ENCODE data around the gene GPATCH11. TPM values are rescaled to one million over a fixed set of nuclear protein-coding genes. Genes with fewer than 3 reads are reported as not detected.

The GPATCH11 gene
- 10 to 100 TPM in 6 of 8 experiments, 1 to 10 TPM in 2; 7.9 to 15.0 (median 11.8) TPM for total RNA-seq

GRCh38 chr2:37083873-37084794 lies at the start of gene GPATCH11, which contains the start of gene HEATR5B:
Gene GPATCH11, plus strand, starts transcription at chr2:37084518. Its CDS starts 3,864 bp downstream, at chr2:37088382.
Gene HEATR5B, minus strand, starts transcription at chr2:37084372. Its CDS starts 958 bp downstream, at chr2:37083414.
- in situ Hi-C loops (cut with MboI; ENCODE audit: low pct_unique_long_range_greater_than_20kb in 2 of 9, low sequenced_read_pairs in 9 of 9, unreplicated experiment in 9 of 9): no loop called here
- peaks cover 4 to 10% of the 10 kb centered on the region in 2 donors for H3K4me1 ChIP-seq (replicated peaks in 1 of 2)
- 0 to 2% (median 0%) methylated on average over 2 to 27 of the region's 74 CpGs; no CpG with 5 or more reads in 3 of the 10 experiments for WGBS, 10 experiments
- H3K4me3 ChIP-seq: peak within 1 kb of the TSS; percentile 57 to 91 (median 66)
- peak within 1 kb of the TSS; percentile 24 to 48 for H3K27ac ChIP-seq
- ATAC-seq (replicated peaks in 6 of 8): peak; percentile 85 to 94 (median 92)

GRCh38 chr2:37037771-37038170 lies 46.5 kb upstream of the GPATCH11 start:
- ATAC-seq (replicated peaks in 6 of 8): no peak
- no peaks in the 10 kb centered on the region for H3K4me1 ChIP-seq (replicated peaks in 1 of 2)
- 63 to 100% (median 94%) methylated on average over 1 to 2 of the region's 2 CpGs; no CpG with 5 or more reads in 1 of the 10 experiments for WGBS, 10 experiments
- in situ Hi-C loops (cut with MboI; ENCODE audit: low pct_unique_long_range_greater_than_20kb in 2 of 9, low sequenced_read_pairs in 9 of 9, unreplicated experiment in 9 of 9): no loop called here
- no peak overlapping the region for H3K27ac ChIP-seq
- H3K4me3 ChIP-seq: no peak overlapping the region

- in situ Hi-C loops (cut with MboI; ENCODE audit: low pct_unique_long_range_greater_than_20kb in 2 of 9, low sequenced_read_pairs in 9 of 9, unreplicated experiment in 9 of 9): no loop called here
- Histone ChIP-seq H3K4me3 (no peak overlapping the region), H3K27ac (no peak overlapping the region), H3K4me1 (replicated peaks in 1 of 2) (no peaks in the 10 kb centered on the region)
- 87 to 100% (median 96%) methylated on average over 1 to 3 of the region's 3 CpGs; no CpG with 5 or more reads in 1 of the 10 experiments for WGBS, 10 experiments
- ATAC-seq (replicated peaks in 6 of 8): no peak
Observed at GRCh38 chr2:37039580-37039979, 44.7 kb upstream of the GPATCH11 start.

- no peaks in the 10 kb centered on the region for H3K4me1 ChIP-seq (replicated peaks in 1 of 2)
- H3K27ac ChIP-seq: no peak overlapping the region
- 82 to 96% (median 93%) methylated on average over 2 to 5 of the region's 5 CpGs; no CpG with 5 or more reads in 1 of the 10 experiments for WGBS, 10 experiments
- H3K4me3 ChIP-seq: no peak overlapping the region
- ATAC-seq (replicated peaks in 6 of 8): no peak
- in situ Hi-C loops (cut with MboI; ENCODE audit: low pct_unique_long_range_greater_than_20kb in 2 of 9, low sequenced_read_pairs in 9 of 9, unreplicated experiment in 9 of 9): no loop called here
Observed at GRCh38 chr2:37052600-37053332, 31.6 kb upstream of the GPATCH11 start.

- Histone ChIP-seq H3K27ac (no peak overlapping the region), H3K4me1 (replicated peaks in 1 of 2) (no peaks in the 10 kb centered on the region), H3K4me3 (no peak overlapping the region)
- in situ Hi-C loops (cut with MboI; ENCODE audit: low pct_unique_long_range_greater_than_20kb in 2 of 9, low sequenced_read_pairs in 9 of 9, unreplicated experiment in 9 of 9): no loop called here
- peak in 1 of 8 experiments; percentile 52 for ATAC-seq (replicated peaks in 6 of 8)
- WGBS, 10 experiments: 60 to 100% (median 89%) methylated on average over 1 to 3 of the region's 3 CpGs; no CpG with 5 or more reads in 2 of the 10 experiments
Observed at GRCh38 chr2:37059841-37060240, 24.5 kb upstream of the GPATCH11 start.

- Histone ChIP-seq H3K27ac (no peak overlapping the region), H3K4me1 (replicated peaks in 1 of 2) (no peaks in the 10 kb centered on the region), H3K4me3 (no peak overlapping the region)
- no peak for ATAC-seq (replicated peaks in 6 of 8)
- in situ Hi-C loops (cut with MboI; ENCODE audit: low pct_unique_long_range_greater_than_20kb in 2 of 9, low sequenced_read_pairs in 9 of 9, unreplicated experiment in 9 of 9): no loop called here
- 57 to 100% (median 90%) methylated on average over 2 to 7 of the region's 7 CpGs for WGBS, 10 experiments
Observed at GRCh38 chr2:37060446-37060845, 23.9 kb upstream of the GPATCH11 start.

GRCh38 chr2:37061013-37061711 lies 23.2 kb upstream of the GPATCH11 start:
- in situ Hi-C loops (cut with MboI; ENCODE audit: low pct_unique_long_range_greater_than_20kb in 2 of 9, low sequenced_read_pairs in 9 of 9, unreplicated experiment in 9 of 9): no loop called here
- ATAC-seq (replicated peaks in 6 of 8): peak in 3 of 8 experiments; percentile 30 to 92 (median 47)
- H3K4me1 ChIP-seq (replicated peaks in 1 of 2): no peaks in the 10 kb centered on the region
- no peak overlapping the region for H3K4me3 ChIP-seq
- no peak overlapping the region for H3K27ac ChIP-seq

GRCh38 chr2:37061776-37062175 lies 22.5 kb upstream of the GPATCH11 start:
- no peaks in the 10 kb centered on the region for H3K4me1 ChIP-seq (replicated peaks in 1 of 2)
- no peak overlapping the region for H3K27ac ChIP-seq
- H3K4me3 ChIP-seq: no peak overlapping the region
- no peak for ATAC-seq (replicated peaks in 6 of 8)
- 46 to 100% (median 96%) methylated on average over 2 to 5 of the region's 5 CpGs; no CpG with 5 or more reads in 2 of the 10 experiments for WGBS, 10 experiments
- in situ Hi-C loops (cut with MboI; ENCODE audit: low pct_unique_long_range_greater_than_20kb in 2 of 9, low sequenced_read_pairs in 9 of 9, unreplicated experiment in 9 of 9): no loop called here

GRCh38 chr2:37068686-37069085 lies 15.6 kb upstream of the GPATCH11 start:
- H3K4me1 ChIP-seq (replicated peaks in 1 of 2): no peaks in the 10 kb centered on the region
- H3K4me3 ChIP-seq: no peak overlapping the region
- in situ Hi-C loops (cut with MboI; ENCODE audit: low pct_unique_long_range_greater_than_20kb in 2 of 9, low sequenced_read_pairs in 9 of 9, unreplicated experiment in 9 of 9): no loop called here
- no peak for ATAC-seq (replicated peaks in 6 of 8)
- 81 to 94% (median 87%) methylated on average over 2 to 6 of the region's 6 CpGs; no CpG with 5 or more reads in 3 of the 10 experiments for WGBS, 10 experiments
- H3K27ac ChIP-seq: no peak overlapping the region

- in situ Hi-C loops (cut with MboI; ENCODE audit: low pct_unique_long_range_greater_than_20kb in 2 of 9, low sequenced_read_pairs in 9 of 9, unreplicated experiment in 9 of 9): no loop called here
- 89 to 100% (median 100%) methylated on average over 1 to 2 of the region's 2 CpGs; no CpG with 5 or more reads in 4 of the 10 experiments for WGBS, 10 experiments
- Histone ChIP-seq H3K4me1 (replicated peaks in 1 of 2) (no peaks in the 10 kb centered on the region), H3K27ac (no peak overlapping the region), H3K4me3 (no peak overlapping the region)
- no peak for ATAC-seq (replicated peaks in 6 of 8)
Observed at GRCh38 chr2:37070931-37071330, 13.4 kb upstream of the GPATCH11 start.

- no peak for ATAC-seq (replicated peaks in 6 of 8)
- Histone ChIP-seq H3K4me3 (no peak overlapping the region), H3K27ac (no peak overlapping the region), H3K4me1 (replicated peaks in 1 of 2) (peaks cover 4 to 10% of the 10 kb centered on the region in 2 donors)
- 61 to 100% (median 93%) methylated on average over 1 to 2 of the region's 2 CpGs; no CpG with 5 or more reads in 2 of the 10 experiments for WGBS, 10 experiments
- in situ Hi-C loops (cut with MboI; ENCODE audit: low pct_unique_long_range_greater_than_20kb in 2 of 9, low sequenced_read_pairs in 9 of 9, unreplicated experiment in 9 of 9): no loop called here
Observed at GRCh38 chr2:37080266-37080665, 4.1 kb upstream of the GPATCH11 start.

GRCh38 chr2:37080689-37081088 lies 3.6 kb upstream of the GPATCH11 start:
- Histone ChIP-seq H3K4me3 (no peak overlapping the region), H3K4me1 (replicated peaks in 1 of 2) (peaks cover 4 to 10% of the 10 kb centered on the region in 2 donors), H3K27ac (no peak overlapping the region)
- no peak for ATAC-seq (replicated peaks in 6 of 8)
- in situ Hi-C loops (cut with MboI; ENCODE audit: low pct_unique_long_range_greater_than_20kb in 2 of 9, low sequenced_read_pairs in 9 of 9, unreplicated experiment in 9 of 9): no loop called here
- 58 to 88% (median 70%) methylated on average over 1 to 3 of the region's 3 CpGs for WGBS, 10 experiments
